Endothelial cell (in vitro differentiated cells): ENCODE results near the gene SH3D19. TPM values are rescaled to one million over a fixed set of nuclear protein-coding genes. Genes with fewer than 3 reads are reported as not detected.
A peak's percentile ranks its signal among the peaks of the same experiment; 100 is the strongest.

Source experiments
- DNase-seq: peaks from one replicate; pipeline ENCODE4 v3.0.0; 2021; ENCODE audit warnings: low spot score
- H3K27ac Mint-ChIP-seq: one replicate; pipeline ENCODE4 v1.8.0; 2021; ENCODE audit warnings: mixed read lengths, inconsistent platforms; ENCODE audit not compliant: unreplicated experiment
- H3K27me3 Mint-ChIP-seq: one replicate; pipeline ENCODE4 v1.8.0; 2021; ENCODE audit warnings: mild to moderate bottlenecking, moderate library complexity, mixed read lengths, inconsistent platforms; ENCODE audit not compliant: unreplicated experiment
- H3K36me3 Mint-ChIP-seq: one replicate; pipeline ENCODE4 v1.8.0; 2021; ENCODE audit warnings: mild to moderate bottlenecking, low read depth, mixed read lengths, inconsistent platforms; ENCODE audit not compliant: unreplicated experiment
- H3K4me1 Mint-ChIP-seq: one replicate; pipeline ENCODE4 v1.8.0; 2021; ENCODE audit warnings: mild to moderate bottlenecking, mixed read lengths, inconsistent platforms; ENCODE audit not compliant: unreplicated experiment
- H3K4me3 Mint-ChIP-seq: one replicate; pipeline ENCODE4 v1.8.0; 2021; ENCODE audit warnings: mild to moderate bottlenecking, mixed read lengths, inconsistent platforms; ENCODE audit not compliant: unreplicated experiment
- H3K9me3 Mint-ChIP-seq: one replicate; pipeline ENCODE4 v1.8.0; 2021; ENCODE audit warnings: mixed read lengths, inconsistent platforms; ENCODE audit not compliant: unreplicated experiment
- total RNA-seq: library from RNA; stranded (reverse); fragmentation: NEBNext Ultra II Directional; extraction: Animal tissue kit (Norgen Biotek cat#: 25700); gene quantifications from one replicate; pipeline ENCODE4 v1.2.1, GENCODE V29; 2021; ENCODE audit not compliant: unreplicated experiment
- TF ChIP-seq, protein P1 (sequence below): fragments of 200-600 bp; sonication (generic); IDR thresholded peaks from one replicate; pipeline ENCODE4 v1.5.0; 2021; ENCODE audit warnings: antibody characterized with exemption; ENCODE audit not compliant: unreplicated experiment

Gene SH3D19
- total RNA-seq, 1 donor from 2014 or later = 89.5 TPM

- no peak overlapping the region for H3K27ac Mint-ChIP-seq
These were observed 6.1 kb upstream of the SH3D19 start for GRCh38 chr4:151331276-151332042.

GRCh38 chr4:151329217-151330007 lies 4.0 kb upstream of the SH3D19 start:
- Mint-ChIP-seq H3K4me3 (no peak overlapping the region), H3K27ac (no peak overlapping the region), H3K36me3 (peaks cover 6% of the 10 kb centered on the region), H3K9me3 (no peaks in the 10 kb centered on the region), H3K4me1 (peaks cover 15% of the 10 kb centered on the region), H3K27me3 (peaks cover 11% of the 10 kb centered on the region)
- TF ChIP-seq, protein P1, sequence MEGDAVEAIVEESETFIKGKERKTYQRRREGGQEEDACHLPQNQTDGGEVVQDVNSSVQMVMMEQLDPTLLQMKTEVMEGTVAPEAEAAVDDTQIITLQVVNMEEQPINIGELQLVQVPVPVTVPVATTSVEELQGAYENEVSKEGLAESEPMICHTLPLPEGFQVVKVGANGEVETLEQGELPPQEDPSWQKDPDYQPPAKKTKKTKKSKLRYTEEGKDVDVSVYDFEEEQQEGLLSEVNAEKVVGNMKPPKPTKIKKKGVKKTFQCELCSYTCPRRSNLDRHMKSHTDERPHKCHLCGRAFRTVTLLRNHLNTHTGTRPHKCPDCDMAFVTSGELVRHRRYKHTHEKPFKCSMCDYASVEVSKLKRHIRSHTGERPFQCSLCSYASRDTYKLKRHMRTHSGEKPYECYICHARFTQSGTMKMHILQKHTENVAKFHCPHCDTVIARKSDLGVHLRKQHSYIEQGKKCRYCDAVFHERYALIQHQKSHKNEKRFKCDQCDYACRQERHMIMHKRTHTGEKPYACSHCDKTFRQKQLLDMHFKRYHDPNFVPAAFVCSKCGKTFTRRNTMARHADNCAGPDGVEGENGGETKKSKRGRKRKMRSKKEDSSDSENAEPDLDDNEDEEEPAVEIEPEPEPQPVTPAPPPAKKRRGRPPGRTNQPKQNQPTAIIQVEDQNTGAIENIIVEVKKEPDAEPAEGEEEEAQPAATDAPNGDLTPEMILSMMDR = no peak
- DNase-seq = no peak

More at GRCh38 chr4:151331276-151332042, 6.1 kb upstream of the SH3D19 start:
- peaks cover 4% of the 10 kb centered on the region for H3K4me1 Mint-ChIP-seq
- no peaks in the 10 kb centered on the region for H3K9me3 Mint-ChIP-seq
- no peak for DNase-seq
- H3K36me3 Mint-ChIP-seq = no peaks in the 10 kb centered on the region
- no peak overlapping the region for H3K4me3 Mint-ChIP-seq
- H3K27me3 Mint-ChIP-seq = peaks cover 4% of the 10 kb centered on the region
- TF ChIP-seq, protein P1 = no peak

GRCh38 chr4:151325949-151326246 lies 493 bp upstream of the SH3D19 start:
- Mint-ChIP-seq H3K27ac (peak overlapping the region; percentile 95), H3K9me3 (no peaks in the 10 kb centered on the region), H3K4me1 (peaks cover 39% of the 10 kb centered on the region), H3K27me3 (peaks cover 8% of the 10 kb centered on the region), H3K36me3 (peaks cover 11% of the 10 kb centered on the region), H3K4me3 (peak overlapping the region; percentile 97)
- no peak for DNase-seq
- TF ChIP-seq, protein P1 = no peak

DNA sequence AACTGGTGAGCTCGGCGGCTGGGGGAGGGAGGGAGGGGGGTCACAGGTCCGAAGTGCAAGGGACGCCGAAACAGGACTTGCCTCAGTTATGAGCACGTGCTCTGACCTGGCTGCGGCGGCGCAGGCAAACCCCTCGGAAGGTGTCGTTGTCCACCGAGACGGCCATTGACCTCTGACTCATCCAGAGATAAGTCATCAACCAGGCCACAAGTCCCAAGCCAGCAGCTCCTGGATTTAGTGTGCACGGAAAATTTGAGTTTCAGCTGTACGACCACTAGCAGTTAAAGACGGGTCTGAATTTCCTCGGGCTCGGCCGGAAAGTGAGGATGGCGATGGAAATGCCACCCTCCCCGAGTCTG lies 674 bp downstream of the SH3D19 start:
- Mint-ChIP-seq H3K4me1 (peaks cover 39% of the 10 kb centered on the region), H3K9me3 (no peaks in the 10 kb centered on the region), H3K36me3 (peaks cover 11% of the 10 kb centered on the region), H3K4me3 (peak overlapping the region; percentile 98), H3K27me3 (peaks cover 8% of the 10 kb centered on the region), H3K27ac (peak overlapping the region; percentile 82)
- peak; percentile 38 for DNase-seq
- TF ChIP-seq, protein P1 = no peak

DNA sequence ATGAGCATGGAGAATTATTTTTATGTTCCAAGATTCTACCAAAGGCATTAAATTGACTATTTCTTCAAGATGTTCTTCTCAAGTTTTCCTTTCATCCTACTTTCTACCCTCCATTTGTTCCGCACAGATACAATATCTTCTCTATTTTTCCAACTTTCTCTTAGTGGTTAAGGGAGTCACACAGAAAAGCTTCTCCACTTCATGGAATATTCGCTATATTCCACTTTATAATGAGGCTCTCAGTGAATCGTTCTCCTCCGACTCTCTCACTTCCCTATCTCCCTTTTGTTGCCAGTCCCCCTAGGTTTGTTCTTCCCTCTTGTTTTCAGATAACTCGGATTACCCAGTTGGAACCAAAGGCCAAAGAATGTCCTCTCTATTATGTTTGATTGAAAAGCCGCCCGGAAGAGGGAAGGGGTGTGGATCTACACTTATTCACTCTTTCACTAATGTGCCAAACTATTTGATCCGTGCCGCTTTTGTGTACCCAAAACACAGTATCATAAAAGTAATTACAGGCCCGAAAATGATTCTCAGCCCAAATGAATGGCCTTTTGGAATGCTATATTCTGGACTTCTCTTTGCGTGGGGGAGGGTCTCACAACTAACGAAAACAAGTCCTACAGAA lies 1.2 kb downstream of the SH3D19 start:
- H3K36me3 Mint-ChIP-seq = peaks cover 11% of the 10 kb centered on the region
- peak overlapping the region; percentile 82 for H3K27ac Mint-ChIP-seq
- H3K9me3 Mint-ChIP-seq = no peaks in the 10 kb centered on the region
- TF ChIP-seq, protein P1 = no peak
- peaks cover 8% of the 10 kb centered on the region for H3K27me3 Mint-ChIP-seq
- peak; percentile 3 for DNase-seq
- peak overlapping the region; percentile 98 for H3K4me3 Mint-ChIP-seq
- peaks cover 39% of the 10 kb centered on the region for H3K4me1 Mint-ChIP-seq
